GM19324 (cell line): ENCODE measurements around the gene EEF1A2.

ENCODE experiments used
- ATAC-seq: cut with Tn5 transposase; IDR thresholded peaks from one replicate; pipeline ENCODE4 v1.9.1; 2021; ENCODE audit warnings: mild to moderate bottlenecking, moderate library complexity; ENCODE audit not compliant: unreplicated experiment, low FRiP score

EEF1A2 gene

GRCh38 chr20:63471981-63472831 lies 26.7 kb downstream of the EEF1A2 start, which contains the start of gene KCNQ2:
KCNQ2 (minus strand) TSS chr20:63472655; CDS start chr20:63472463, 192 bp downstream.
- ATAC-seq = no peak

- no peak for ATAC-seq
Measured at GRCh38 chr20:63471717-63471980, 27.2 kb downstream of the EEF1A2 start.

- ATAC-seq = no peak
Measured at GRCh38 chr20:63471002-63471716, 27.7 kb downstream of the EEF1A2 start.

- no peak for ATAC-seq
Measured at GRCh38 chr20:63470410-63470809, 28.5 kb downstream of the EEF1A2 start.

- no peak for ATAC-seq
Measured at GRCh38 chr20:63469713-63470101, 29.2 kb downstream of the EEF1A2 start.

- ATAC-seq = no peak
Measured at GRCh38 chr20:63469019-63469712, 29.7 kb downstream of the EEF1A2 start.

GRCh38 chr20:63468421-63468820 lies 30.5 kb downstream of the EEF1A2 start:
- no peak for ATAC-seq

- ATAC-seq = no peak
Measured at GRCh38 chr20:63467294-63468083, 31.4 kb downstream of the EEF1A2 start.

- ATAC-seq = no peak
Measured at GRCh38 chr20:63466861-63467260, 32.0 kb downstream of the EEF1A2 start.

GRCh38 chr20:63466250-63466825 lies 32.5 kb downstream of the EEF1A2 start:
- no peak for ATAC-seq

GRCh38 chr20:63465380-63466249 lies 33.3 kb downstream of the EEF1A2 start:
- no peak for ATAC-seq

- ATAC-seq = no peak
Measured at GRCh38 chr20:63464289-63464635, 34.6 kb downstream of the EEF1A2 start.

- ATAC-seq = no peak
Measured at GRCh38 chr20:63463400-63464288, 35.2 kb downstream of the EEF1A2 start.

GRCh38 chr20:63462244-63462643 lies 36.6 kb downstream of the EEF1A2 start:
- no peak for ATAC-seq

GRCh38 chr20:63461104-63461763 lies 37.6 kb downstream of the EEF1A2 start:
- ATAC-seq = no peak

GRCh38 chr20:63459070-63459380 lies 39.9 kb downstream of the EEF1A2 start:
- ATAC-seq = no peak

GRCh38 chr20:63458170-63459069 lies 40.5 kb downstream of the EEF1A2 start:
- no peak for ATAC-seq
